ENCODE data around the gene BICC1.

DNA sequence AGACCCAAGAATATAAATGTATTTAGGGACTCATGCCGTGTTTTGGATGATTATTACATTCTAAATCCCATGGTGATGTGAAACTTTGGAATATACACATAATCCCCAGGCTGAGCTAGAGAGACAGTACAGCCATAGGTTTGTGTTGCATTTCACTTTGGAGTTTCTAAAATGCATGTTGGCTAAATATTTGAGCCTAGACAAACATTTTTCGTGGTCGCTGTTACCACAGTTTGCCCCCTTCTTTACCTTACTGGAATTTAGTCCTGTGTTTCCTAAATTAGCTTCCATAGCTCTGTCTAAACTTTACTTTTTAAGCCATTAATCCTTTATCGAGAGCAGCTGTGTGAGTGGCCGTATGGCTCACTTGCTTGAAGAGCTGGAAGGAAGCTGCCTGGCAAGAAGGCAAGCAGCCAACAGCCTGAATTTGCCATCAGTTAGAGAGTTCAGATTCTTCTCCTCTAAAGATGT lies 192.0 kb downstream of the BICC1 start:
- TF ChIP-seq, protein P1, sequence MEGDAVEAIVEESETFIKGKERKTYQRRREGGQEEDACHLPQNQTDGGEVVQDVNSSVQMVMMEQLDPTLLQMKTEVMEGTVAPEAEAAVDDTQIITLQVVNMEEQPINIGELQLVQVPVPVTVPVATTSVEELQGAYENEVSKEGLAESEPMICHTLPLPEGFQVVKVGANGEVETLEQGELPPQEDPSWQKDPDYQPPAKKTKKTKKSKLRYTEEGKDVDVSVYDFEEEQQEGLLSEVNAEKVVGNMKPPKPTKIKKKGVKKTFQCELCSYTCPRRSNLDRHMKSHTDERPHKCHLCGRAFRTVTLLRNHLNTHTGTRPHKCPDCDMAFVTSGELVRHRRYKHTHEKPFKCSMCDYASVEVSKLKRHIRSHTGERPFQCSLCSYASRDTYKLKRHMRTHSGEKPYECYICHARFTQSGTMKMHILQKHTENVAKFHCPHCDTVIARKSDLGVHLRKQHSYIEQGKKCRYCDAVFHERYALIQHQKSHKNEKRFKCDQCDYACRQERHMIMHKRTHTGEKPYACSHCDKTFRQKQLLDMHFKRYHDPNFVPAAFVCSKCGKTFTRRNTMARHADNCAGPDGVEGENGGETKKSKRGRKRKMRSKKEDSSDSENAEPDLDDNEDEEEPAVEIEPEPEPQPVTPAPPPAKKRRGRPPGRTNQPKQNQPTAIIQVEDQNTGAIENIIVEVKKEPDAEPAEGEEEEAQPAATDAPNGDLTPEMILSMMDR (IDR thresholded peaks at IDR 0.05; ENCODE audit: low read depth, low read length): no peak
- TF ChIP-seq POLR2A (IDR thresholded peaks at IDR 0.05; ENCODE audit: extremely low read depth, insufficient read length): no peak
